ENCODE results near the gene CYP27B1.

CYP27B1 gene, protein sequence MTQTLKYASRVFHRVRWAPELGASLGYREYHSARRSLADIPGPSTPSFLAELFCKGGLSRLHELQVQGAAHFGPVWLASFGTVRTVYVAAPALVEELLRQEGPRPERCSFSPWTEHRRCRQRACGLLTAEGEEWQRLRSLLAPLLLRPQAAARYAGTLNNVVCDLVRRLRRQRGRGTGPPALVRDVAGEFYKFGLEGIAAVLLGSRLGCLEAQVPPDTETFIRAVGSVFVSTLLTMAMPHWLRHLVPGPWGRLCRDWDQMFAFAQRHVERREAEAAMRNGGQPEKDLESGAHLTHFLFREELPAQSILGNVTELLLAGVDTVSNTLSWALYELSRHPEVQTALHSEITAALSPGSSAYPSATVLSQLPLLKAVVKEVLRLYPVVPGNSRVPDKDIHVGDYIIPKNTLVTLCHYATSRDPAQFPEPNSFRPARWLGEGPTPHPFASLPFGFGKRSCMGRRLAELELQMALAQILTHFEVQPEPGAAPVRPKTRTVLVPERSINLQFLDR

DNA sequence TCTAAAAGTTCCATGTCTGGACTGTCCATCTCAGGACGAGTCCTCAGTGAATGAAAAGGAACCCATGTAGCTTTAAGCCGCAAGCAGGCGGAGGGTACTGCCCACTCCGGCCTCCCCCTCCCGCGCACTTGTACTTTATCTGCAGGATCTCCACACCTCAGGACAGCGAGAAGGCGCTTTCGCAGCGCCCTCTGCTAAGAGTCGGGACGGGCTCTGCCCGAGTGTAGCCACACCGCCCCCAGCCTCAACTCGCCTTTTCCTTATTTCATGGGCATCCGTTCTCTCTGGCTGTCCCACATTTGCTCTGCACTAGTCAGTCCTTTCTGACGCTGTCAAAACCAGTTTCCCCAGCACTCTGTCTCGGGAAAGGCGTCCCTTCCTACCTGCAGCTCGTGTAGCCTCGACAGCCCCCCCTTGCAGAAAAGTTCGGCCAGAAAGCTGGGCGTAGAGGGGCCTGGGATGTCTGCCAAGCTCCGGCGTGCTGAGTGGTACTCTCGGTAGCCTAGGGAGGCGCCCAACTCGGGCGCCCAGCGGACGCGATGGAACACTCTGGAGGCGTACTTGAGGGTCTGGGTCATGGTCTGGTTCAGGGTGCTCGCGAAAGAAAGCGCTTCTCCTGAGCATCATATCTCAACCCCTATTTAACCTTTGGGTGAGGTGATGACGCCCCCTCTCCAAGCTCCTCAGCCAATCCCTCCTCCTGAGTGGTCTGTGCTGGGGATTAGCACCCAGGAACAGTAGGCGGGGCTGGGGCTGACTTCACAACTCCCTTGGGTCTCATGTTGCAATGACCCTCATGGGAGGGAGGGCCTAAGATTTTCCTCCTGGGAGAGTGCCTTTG lies at the start of gene CYP27B1:
Gene CYP27B1, minus strand, starts transcription at position 615 of the 841 bp plus-strand sequence. Its CDS starts 37 bp downstream, at position 578.
- no peak for DNase-seq (ENCODE audit: low read depth)

DNA sequence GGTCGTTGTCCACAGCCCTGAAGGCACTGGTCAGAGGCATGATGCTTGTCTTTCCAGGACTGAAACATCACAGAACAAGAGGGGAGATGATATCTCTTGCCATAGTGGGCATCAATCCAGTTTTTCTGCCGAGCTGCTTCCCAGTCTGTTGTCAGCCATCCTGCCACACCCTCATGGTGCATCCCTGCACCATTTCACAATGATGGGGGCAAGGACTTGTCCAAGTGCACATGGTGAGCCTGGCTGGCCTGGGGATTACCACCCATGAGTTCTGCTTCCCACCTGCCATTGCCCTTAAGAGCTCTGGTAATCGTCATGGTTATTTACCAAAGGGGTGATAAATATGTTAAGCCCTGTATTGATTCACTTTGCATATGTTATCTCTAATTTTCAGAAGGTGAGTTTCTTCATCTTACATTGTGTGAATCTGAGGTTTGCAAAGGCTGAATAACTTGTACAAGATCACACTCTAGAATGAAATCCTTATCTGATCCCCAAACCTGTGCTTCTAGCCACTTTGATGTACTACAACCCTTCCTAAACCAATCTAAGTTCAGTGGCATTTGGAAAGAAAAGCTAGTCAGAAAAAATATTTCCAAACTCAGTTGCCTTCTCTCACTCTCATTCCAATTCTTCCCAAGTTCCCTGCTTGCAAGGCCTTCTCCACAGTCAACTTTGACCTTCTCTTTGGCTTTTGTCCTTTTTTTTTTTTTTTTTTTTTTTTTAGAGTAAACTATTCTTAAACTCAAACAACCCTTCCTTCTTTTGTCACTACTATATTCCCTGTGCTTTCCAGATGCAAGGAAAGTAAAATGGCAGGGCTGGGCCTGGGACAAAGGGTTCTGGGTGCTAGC lies 49.4 kb upstream of the CYP27B1 start:
- no peak for DNase-seq (ENCODE audit: low read depth)

DNA sequence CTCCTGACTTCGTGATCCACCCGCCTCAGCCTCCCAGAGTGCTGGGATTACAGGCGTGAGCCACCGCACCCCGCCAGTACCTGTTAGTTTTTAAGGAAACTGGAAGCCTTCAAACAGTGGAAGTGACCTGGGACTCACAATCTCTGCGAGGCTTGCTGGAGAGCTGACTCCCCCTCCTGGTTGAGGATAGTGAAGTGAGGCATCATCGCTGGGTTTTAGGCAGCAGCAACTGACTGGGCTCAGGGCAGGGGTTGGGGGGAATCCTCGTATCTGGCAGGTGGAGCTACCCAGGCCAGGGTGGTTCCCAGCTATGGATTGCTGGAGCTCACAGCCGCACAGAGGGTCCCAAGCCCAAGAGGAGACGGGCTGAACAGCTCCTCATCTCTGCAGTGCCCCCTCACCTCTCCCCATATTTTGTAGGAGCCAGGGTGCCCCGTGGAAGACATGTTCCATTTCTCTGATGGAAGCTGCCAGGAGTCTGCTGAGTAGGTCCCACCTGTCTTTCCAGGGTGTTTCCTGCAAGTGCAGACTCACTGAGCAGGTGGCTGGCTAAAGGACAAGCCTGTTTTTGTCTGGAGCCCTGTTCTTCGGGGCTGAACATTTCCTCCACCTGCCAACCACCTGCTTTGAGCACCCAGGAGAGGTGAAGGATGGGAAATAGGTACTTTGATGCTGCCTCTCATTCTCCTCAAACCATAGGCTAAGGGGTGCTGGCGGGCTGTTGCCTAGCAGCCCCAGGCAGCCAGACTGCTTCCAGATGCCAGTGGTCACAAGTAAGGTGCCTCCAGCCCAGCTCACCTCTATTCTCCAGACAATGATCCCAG lies 48.5 kb upstream of the CYP27B1 start:
- no peak for DNase-seq (ENCODE audit: low read depth)

DNA sequence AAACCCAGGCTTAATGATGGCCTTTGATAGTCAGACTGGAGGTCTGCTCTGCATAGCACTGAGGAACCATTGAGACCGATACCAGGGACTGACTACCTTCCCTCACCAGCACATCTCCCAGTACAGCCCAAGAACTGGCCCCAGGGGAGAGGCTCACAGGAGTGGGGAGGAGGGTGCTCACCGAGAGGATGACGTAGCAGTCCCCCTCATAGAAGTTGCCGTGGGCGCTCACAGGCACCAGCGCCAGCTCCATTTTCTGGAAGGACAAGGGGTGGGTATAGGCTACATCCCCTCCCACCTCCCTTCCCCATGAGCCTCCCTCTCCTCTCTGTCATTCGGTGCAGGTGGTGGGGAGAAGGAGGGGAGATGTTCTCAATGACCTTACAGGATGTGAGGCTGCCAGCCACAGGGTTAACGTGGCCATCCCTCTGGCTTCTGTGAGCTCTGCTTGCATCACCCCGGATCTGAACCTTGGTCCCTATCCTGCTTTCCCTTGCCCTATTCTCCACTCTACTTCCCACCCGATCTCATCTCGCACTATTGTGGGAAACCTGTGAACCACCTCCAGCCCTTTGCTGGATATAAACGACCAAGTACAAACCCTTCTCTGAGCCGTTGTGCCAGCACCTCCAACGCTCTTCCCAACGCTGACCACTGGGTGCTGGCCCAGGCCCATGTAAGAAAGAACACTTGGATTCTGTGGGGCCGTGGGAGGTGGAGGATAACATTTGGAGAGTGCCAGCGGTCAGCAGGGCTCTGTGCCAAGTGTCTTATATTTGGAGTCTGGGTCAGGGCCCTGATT lies 47.3 kb upstream of the CYP27B1 start:
- no peak for DNase-seq (ENCODE audit: low read depth)

DNA sequence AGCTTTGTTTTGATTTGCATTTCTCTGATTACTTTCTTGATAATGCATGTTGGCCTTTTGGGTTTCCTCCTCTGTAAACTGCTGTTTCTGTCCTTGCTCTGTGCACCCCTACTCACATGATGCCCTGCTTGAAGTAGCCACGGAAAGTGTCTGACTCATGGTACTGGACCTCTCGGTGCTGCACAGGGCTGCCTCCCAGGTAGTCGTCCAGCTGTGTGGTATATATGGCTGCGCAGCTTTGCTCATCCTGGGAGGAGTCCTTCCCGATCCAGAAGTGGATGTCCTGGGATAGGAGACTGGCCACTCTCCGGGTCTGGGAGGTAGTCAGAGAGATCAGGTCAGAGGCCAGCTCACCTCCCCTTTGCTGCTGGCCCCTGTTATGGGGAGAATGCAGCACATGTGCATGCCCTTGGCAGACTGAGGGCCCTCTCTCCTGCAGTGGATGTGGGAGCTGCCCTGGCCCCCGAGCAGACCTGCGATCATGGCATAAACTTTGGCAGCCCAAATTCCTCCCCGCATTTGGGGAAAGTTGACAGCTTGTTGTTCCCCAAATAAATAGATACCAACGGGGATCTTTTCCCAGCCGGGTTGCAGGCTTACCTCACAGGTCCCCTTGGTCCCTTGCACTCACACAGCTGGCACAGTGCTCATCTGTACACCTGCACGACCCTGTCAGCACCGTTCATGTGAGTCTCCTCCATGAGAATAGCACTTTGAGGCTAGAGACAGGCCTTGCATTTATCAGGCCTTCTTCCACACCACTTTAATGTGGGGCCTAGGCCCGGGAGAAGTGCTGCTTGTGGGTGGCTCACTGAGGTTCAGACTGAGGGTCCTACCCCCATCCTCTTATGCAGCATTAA lies 46.5 kb upstream of the CYP27B1 start:
- no peak for DNase-seq (ENCODE audit: low read depth)

DNA sequence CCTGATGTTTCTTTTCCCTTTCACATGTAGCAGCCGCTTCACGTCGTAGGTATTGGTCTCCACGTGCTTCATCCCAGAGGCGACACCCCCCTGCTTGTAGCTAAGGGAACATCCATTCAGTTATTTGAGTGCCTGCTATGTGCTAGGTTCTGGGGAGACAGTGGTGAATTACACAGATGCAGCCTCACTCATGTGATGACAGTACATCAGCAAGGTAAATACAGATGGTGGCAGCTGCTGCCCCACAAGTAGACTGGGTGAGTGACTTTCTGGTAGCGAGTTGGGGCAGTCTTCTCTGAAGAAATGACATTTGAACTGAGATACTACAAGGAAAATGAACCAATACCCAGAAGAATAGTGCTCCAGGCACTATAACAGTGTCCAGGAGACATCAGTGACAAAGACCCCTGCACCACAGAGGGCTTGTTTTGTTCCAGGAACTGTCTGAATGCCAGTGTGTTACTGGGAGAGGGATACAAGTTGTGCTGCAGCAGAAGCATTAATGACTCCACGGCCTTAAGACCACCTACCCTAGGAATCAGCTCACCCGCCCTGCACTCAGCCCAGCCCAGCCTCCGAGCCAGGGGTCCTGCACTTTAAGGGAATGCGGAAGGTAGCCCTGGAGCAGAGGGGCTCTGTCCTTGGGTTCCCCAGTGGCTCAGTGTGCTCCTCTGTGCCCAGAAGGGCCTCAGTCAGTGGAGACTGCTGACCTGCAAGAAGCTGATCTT lies 44.3 kb upstream of the CYP27B1 start:
- no peak for DNase-seq (ENCODE audit: low read depth)

DNA sequence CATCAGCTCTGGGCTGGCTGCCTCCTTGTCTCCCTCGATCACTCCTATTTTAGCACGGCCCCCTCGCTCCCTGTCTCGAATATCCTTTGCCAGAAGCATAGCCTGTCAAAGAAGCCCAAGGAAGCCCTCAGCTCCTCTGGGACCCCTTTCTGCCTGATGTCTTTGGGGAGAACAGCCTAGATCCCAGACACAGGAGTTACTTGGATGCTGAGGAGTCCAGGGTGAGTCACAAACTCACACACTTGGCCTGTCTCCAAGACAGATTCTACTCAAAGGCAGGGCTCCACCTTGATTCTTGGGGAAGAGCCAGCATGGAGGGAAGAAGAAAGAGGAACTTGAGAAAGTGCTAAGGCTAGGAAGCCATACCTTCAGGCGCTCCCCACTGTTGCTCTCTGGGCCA lies 43.6 kb upstream of the CYP27B1 start:
- no peak for DNase-seq (ENCODE audit: low read depth)

DNA sequence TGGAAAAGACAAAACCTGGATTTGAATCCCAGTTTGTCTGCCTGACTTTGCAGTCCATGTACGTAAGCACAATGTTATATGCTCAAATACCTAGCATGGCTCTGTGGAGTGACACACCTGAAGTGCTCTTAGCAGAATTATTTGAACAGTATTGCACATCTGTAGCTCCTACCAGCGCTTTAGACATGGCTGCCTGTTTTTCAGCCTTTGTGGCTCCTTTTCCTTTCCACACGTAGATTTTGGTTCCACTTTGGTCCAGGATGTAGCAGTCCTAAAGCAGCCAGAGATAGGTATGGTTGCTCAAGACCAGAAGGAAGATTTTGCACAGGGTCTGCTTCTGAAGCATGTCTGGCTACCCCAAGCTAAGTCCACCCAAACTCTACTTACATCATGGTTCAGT lies 42.5 kb upstream of the CYP27B1 start:
- no peak for DNase-seq (ENCODE audit: low read depth)

DNA sequence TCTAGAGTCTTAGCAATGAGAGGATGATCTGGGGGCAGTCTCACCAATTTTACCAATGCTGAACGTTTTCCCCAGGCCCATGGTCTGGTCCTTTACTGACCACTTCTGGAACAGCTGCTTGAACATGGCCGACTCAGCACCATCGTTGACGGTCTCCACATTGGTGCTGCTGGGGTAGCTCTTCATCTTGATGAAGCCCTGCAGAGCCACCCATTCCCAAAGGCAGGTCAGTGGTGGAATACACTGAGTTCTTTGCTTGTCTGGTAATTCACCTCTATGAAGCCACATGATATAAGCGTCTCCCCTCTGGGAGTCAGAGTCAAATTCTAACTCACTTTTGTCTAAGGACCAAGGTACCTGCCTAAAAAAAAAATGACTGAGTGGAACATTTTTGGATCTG lies 41.5 kb upstream of the CYP27B1 start:
- no peak for DNase-seq (ENCODE audit: low read depth)

DNA sequence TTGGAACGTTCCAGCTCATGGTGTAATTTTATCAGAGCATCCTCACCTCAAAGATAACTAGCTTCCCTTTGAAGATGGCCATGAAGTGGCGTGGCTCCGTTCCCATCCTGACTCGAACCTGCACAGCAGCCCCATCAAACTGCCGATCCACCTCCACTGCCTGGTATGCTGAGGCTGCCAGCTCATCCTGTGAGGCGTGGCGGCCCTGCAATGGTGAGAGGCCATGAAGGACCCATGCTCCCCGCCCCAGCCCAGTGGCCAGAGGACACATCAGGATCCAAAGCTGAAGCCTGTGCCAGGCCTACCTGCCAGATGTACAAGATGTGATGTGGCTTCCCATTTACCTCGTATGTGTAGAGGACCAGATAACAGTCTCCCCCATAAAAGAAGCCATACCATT lies 40.4 kb upstream of the CYP27B1 start:
- DNase-seq (ENCODE audit: low read depth), result no peak

DNA sequence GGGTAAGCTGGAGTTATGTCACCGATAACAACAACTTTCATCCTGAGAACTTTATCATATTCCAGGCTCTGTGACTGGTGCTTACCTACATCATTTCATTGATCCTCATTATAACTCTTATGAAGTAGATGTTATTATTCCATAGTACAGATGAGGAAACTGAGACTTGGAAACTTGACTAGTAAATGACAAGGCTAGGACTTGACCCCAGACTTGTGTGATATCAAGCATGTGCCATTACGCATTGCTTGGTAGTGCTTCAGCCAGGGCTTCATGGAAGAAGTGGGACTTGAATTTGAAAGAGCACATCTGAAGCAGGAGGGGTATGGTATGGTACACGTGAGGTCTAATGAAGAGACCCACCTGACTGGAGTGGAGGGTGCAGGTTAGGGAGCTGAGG lies 39.8 kb upstream of the CYP27B1 start:
- DNase-seq (ENCODE audit: low read depth), result no peak

DNA sequence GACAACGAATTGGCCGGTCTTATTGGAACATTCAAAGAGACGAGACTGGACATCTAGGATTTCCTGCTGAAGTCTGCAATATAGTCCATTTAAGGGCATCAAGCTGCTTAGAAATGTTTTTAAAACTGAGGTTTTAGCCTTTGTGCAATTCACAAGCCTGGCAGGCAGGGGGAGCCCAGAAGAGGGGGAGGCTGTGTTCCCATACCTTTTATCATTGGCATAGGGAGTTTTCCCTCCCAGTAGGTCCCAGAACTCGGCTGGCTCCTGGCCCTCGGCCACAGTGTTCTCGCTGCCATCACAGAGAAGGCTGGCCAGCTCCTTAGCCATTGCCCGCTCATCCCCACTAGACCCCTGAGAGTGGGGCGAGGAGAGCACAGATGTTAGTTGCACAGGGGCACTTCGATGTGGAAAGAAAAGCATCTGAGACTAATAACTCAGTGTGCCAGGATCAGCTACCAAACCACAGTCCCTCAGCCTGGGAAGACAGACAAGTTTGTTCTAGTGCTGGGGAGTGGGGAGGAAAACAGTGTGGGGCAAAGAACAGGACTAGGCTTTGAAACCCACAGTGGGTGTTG lies 36.5 kb upstream of the CYP27B1 start:
- DNase-seq (ENCODE audit: low read depth), result no peak

DNA sequence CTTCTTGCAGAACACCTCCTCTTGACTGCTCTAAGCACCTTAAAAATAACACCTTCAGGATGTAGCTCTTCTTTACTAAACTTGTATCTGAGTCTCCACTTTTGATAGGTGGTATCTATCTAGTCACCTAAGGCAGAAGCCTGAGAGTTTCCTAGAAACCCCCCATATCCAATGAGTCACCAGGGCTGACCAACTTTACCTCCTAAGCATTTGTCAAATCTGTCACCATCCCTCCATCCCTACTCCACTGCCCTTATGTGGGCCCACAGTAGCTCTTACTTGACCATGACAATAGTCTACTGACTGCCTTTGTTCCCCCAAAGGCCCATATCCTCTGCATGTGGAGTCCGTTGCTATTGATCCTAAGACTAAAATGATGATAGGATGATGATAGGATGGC lies 35.7 kb upstream of the CYP27B1 start:
- no peak for DNase-seq (ENCODE audit: low read depth)

DNA sequence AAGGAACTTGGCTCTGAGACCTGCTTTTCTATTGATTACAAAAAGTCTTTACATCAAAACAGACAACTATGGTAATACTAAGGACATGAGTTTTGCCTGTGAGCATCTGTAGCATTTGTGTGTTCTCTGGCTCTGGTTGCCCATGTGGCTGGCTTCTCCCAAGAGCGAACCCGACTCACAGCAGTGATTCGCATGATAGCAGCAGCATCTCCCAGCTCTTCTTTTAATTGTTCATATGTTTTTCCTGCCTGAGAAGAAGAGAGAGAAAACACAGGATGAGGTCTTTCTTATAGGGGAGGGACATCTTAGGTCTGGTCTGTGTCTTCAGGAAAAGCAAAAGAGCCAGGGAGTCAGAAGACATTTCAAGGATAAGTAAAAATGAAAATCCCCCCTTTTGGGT lies 34.1 kb upstream of the CYP27B1 start:
- DNase-seq (ENCODE audit: low read depth), result no peak

DNA sequence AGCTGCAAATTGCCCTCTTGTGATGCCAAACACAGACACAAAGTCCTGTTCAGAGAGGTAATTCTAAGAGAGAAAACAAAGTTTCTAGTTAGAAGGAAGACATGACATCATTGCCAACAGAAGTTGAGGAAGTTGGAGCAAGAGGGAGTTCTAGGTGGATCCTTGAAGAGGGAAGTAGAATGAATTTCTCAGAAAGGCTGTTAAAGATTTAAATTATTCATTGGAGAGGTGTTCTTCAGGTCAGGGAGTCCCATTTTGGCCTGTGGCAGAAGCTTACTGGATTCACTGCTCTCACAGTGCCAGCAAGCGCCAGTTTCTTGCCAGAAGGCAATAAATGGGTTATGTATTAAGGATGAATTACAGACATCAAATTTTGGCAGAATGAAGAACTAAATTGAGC lies 31.1 kb upstream of the CYP27B1 start:
- DNase-seq (ENCODE audit: low read depth), result no peak

DNA sequence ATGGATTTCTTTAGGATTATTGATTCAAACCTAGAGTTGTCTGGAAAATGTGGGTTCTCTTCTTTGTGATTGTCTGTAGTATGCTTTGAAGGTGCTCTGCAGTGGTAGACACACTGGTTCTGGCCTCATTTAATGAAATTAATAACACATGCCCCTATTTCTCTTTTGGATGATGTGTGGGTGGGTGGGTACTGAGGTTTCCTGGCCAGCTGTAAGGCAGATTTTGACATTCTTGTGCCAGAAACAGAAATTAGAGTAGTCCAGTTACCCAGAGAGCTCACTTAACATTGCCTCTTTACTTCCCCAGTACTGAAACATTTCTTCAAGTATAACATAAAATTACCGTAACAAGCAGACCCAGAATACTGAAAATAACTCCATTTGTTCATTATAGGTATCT lies 30.1 kb upstream of the CYP27B1 start:
- DNase-seq (ENCODE audit: low read depth), result no peak

DNA sequence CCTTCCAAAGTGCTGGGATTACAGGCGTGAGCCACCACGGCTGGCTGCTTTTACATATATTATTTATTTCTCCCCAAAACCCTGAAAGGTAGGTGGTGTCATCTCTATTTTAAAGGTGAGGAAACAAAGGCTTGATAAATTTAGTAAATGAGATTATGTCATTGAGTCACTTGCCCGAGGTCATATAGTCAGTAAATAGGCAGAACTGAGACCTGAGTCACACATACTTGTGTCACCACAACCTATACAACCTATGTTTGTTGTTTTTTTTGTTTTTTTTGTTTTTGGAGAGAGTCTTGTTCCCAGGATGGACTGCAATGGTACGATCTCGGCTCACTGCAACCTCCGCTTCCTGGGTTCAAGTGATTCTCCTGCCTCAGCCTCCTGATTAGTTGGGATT lies 28.5 kb upstream of the CYP27B1 start:
- no peak for DNase-seq (ENCODE audit: low read depth)

DNA sequence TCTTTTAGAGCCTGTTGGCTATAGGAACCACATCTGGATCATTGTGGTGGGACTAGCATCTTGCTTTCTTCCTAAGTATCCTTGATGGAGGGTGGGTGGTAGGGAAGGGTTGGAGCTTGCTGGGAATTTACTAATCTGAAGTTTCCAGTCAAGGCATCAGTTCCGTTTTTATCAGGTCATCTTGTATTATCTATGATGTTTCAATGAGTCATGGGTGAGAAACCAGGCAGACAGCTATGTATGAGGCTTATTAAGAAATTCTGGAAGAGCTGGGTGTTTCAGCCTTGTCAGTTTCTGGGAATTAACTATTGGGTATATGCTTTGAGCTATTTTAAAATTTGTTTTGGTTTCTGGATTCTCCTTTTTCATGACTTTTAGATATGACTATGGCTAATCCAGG lies 27.0 kb upstream of the CYP27B1 start:
- DNase-seq (ENCODE audit: low read depth), result peak; percentile 52
